GM19468 (cell line): ENCODE data around the gene ZDHHC7.
A peak's percentile ranks its signal among the peaks of the same experiment; 100 is the strongest.
"Not testable (repeated sequence)": the region's sequence is repeated elsewhere in the genome, so short reads cannot be mapped to it uniquely, and the experiment has no call there.

Experiments
- ATAC-seq: cut with Tn5 transposase; IDR thresholded peaks from one replicate; pipeline ENCODE4 v1.9.1; 2021; ENCODE audit warnings: mild to moderate bottlenecking, moderate library complexity, moderate number of reproducible peaks; ENCODE audit not compliant: unreplicated experiment; ENCODE audit errors: extremely low read depth

ZDHHC7 gene

GRCh38 chr16:85010931-85011845 lies at the start of gene ZDHHC7:
ZDHHC7 (minus strand) TSS chr16:85011535; CDS start chr16:84990618, 20,917 bp downstream.
- ATAC-seq = peak; percentile 82

GRCh38 chr16:85058909-85059308 lies 47.6 kb upstream of the ZDHHC7 start:
- ATAC-seq = no peak

GRCh38 chr16:85057948-85058347 lies 46.6 kb upstream of the ZDHHC7 start:
- ATAC-seq = no peak

GRCh38 chr16:85057212-85057889 lies 46.0 kb upstream of the ZDHHC7 start:
- ATAC-seq = no peak

- ATAC-seq = no peak
Measured at GRCh38 chr16:85056211-85056748, 44.9 kb upstream of the ZDHHC7 start.

GRCh38 chr16:85055493-85056210 lies 44.3 kb upstream of the ZDHHC7 start:
- ATAC-seq = peak; percentile 74

- no peak for ATAC-seq
Measured at GRCh38 chr16:85054948-85055492, 43.7 kb upstream of the ZDHHC7 start.

GRCh38 chr16:85054321-85054720 lies 43.0 kb upstream of the ZDHHC7 start:
- not testable (repeated sequence) for ATAC-seq

GRCh38 chr16:85052536-85052935 lies 41.2 kb upstream of the ZDHHC7 start:
- no peak for ATAC-seq

GRCh38 chr16:85051683-85052082 lies 40.3 kb upstream of the ZDHHC7 start:
- ATAC-seq = no peak

- no peak for ATAC-seq
Measured at GRCh38 chr16:85051067-85051581, 39.8 kb upstream of the ZDHHC7 start.

GRCh38 chr16:85049706-85050305 lies 38.5 kb upstream of the ZDHHC7 start:
- no peak for ATAC-seq

- ATAC-seq = no peak
Measured at GRCh38 chr16:85048921-85049562, 37.7 kb upstream of the ZDHHC7 start.

GRCh38 chr16:85047867-85048455 lies 36.6 kb upstream of the ZDHHC7 start:
- ATAC-seq = no peak

- no peak for ATAC-seq
Measured at GRCh38 chr16:85046931-85047866, 35.9 kb upstream of the ZDHHC7 start.

- no peak for ATAC-seq
Measured at GRCh38 chr16:85046472-85046916, 35.2 kb upstream of the ZDHHC7 start.

- no peak for ATAC-seq
Measured at GRCh38 chr16:85045641-85046471, 34.5 kb upstream of the ZDHHC7 start.
